Left colon (tissue), 2 donors: ENCODE measurements around the gene LYPLAL1. TPM values are rescaled to one million over a fixed set of nuclear protein-coding genes. Genes with fewer than 3 reads are reported as not detected.
"Not testable (repeated sequence)": the region's sequence is repeated elsewhere in the genome, so short reads cannot be mapped to it uniquely, and the experiment has no call there.

Experiments
- ATAC-seq: fragments of 200-7000 bp; cut with Tn5 transposase; one replicate; pipeline ENCODE4 v1.9.1; 2020; ENCODE audit warnings: mild to moderate bottlenecking, moderate library complexity
- DNase-seq, 2 donors: peaks; one replicate each; pipeline ENCODE4 v3.0.0-alpha.2; 2020
- intact Hi-C, 2 donors: fragments of 100-400 bp; cut with DNase I in 1 of 2; cut with micrococcal nuclease in 1 of 2; formaldehyde crosslinking; loops; one replicate each; pipeline versions ENCODE4 v1.11.2 to v1.14.0; 2022; cut with DNase I, micrococcal nuclease
- total RNA-seq, 2 donors: library from RNA; stranded (reverse); fragmentation: NEBNext Ultra II Directional; extraction: Animal tissue kit (Norgen Biotek cat#: 25700); gene quantifications; one replicate each; pipeline ENCODE4 v1.2.1, GENCODE V29; 2021
- donor health status: DM: no; HTN: no; CAD: no.
- donor health status: DM: yes; HTN: yes; CAD: no.

Gene LYPLAL1
- total RNA-seq, 2 donors from 2014 or later = 14.8 to 22.7 TPM

- intact Hi-C loops = not testable (repeated sequence)
Observed at GRCh38 chr1:219250468-219250867, 76.8 kb downstream of the LYPLAL1 start.

DNA sequence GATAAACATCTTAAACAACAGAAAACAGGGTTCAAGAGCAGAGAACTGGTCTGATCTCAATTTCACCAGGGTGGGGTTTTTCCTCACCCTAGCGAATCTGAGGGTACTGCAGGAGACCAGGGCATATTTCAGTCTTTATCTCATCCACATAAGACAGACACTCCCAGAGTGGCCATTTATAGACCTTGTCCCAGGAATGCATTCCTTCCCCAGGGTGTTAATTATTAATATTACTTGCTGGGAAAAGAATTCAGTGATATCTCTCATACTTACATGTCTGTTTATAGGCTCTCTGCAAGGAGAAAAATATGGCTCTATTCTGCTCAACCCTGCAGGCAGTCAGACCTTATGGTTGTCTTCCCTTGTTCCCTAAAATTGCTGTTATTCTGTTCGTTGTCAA, 84.1 kb downstream of the LYPLAL1 start:
- no peak for ATAC-seq
- intact Hi-C loops = no loop called here
- no peak for DNase-seq

More at GRCh38 chr1:219250468-219250867, 76.8 kb downstream of the LYPLAL1 start:
- DNase-seq, ATAC-seq: not testable (repeated sequence)

GRCh38 chr1:219261454-219261853, 87.8 kb downstream of the LYPLAL1 start:
- DNase-seq = no peak
- intact Hi-C loops = no loop called here
- no peak for ATAC-seq
